ENCODE measurements around the gene OR4D1.
"Not testable (repeated sequence)": the region's sequence is repeated elsewhere in the genome, so short reads cannot be mapped to it uniquely, and the experiment has no call there.

Gene OR4D1

DNA sequence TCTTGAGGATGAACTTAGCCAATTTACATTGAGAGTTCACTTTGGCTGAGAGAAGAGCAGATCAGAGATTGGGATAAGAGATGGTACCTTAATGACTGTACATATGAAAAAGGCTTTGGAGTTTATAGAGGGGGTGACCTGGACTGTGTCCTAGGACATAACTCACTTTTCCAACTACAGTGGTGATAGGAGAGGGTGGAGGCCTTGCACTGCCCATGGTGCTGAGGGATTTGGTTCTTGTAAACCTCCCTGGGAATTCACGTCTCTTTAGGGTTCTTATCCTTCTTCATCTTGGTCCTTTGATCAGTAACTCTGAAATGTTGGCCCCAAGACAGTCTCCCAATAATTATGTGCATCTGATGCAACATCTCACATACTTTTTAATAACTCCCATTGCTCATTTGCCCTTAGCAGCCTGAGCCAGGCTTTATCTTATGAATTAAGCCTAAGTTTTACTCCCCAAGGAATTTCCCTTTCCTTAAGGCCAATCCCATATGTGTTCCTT lies at the start of gene OR4D1:
Gene OR4D1, plus strand, starts transcription at position 455 of the 505 bp plus-strand sequence. CDS start 6,770 bp downstream, outside the sequence.
- Mint-ChIP-seq H3K36me3 (ENCODE audit: low read depth) (peaks cover 8% of the 10 kb centered on the region), H3K27me3 (no peaks in the 10 kb centered on the region), H3K27ac (no peak within 1 kb of the TSS), H3K4me3 (no peak within 1 kb of the TSS), H3K9me3 (peaks cover 18% of the 10 kb centered on the region), H3K4me1 (ENCODE audit: low read depth) (peaks cover 17% of the 10 kb centered on the region)
- no peak for DNase-seq

DNA sequence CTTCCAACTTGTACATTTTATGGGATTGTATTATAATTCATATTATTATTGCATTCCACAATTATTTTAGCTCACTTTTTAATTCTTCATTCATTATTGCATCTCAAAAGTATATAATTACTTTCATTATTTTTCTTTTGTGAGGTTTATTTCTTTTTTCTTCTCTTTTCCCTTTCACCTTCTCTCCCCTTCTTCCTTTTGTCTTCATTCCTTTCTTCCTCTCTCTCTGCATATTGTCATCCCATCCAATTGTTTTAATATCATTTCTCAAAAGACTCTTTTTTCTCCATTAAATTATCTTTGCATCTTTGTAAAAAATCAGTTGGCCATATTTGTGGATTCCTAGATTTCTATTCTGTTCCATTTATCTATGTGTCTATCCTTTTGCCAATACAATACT lies 47.7 kb upstream of the OR4D1 start:
- Mint-ChIP-seq H3K36me3 (ENCODE audit: low read depth) (peaks cover 2% of the 10 kb centered on the region), H3K27ac (no peak overlapping the region), H3K4me3 (no peak overlapping the region), H3K27me3 (no peaks in the 10 kb centered on the region), H3K4me1 (ENCODE audit: low read depth) (peaks cover 4% of the 10 kb centered on the region), H3K9me3 (no peaks in the 10 kb centered on the region)
- DNase-seq = no peak

DNA sequence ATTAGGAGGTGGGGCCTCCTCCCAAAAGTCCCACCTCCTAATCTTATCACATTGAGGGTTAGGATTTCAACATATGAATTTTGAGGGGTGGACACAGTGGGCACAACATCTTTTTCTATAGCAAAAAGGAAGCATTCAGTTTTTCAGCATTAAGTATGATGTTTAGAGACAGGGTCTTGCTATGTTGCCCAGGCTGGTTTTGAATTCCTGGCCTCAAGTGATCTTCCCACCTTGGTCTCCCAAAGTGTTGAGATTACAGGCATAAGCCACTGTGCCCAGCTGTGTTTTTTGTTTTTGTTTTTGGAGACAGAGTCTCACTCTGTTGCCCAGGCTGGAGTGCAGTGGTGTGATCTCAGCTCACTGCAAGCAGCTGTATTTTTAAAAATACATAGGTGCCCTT lies 46.3 kb upstream of the OR4D1 start:
- not testable (repeated sequence) for H3K27me3 Mint-ChIP-seq; H3K4me1 Mint-ChIP-seq (ENCODE audit: low read depth); H3K27ac Mint-ChIP-seq; H3K36me3 Mint-ChIP-seq (ENCODE audit: low read depth); DNase-seq; H3K4me3 Mint-ChIP-seq; H3K9me3 Mint-ChIP-seq

DNA sequence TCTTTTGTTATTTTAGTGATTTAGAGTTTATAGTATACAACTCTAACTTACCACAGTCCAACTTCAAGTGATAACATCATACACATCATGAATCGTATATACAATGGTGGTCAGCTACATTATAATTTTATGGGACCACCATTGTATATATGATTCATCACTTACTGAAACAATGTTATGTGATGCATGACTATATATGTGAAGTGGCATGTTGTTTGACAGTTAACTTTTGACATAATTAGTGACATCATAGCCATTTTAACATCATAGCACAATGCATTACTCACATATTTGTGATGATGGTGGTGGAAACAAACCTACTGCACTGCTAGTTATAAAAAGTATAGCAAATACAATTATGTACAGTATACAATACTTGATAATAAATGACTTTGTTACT lies 43.1 kb upstream of the OR4D1 start:
- DNase-seq = no peak
- H3K4me1 Mint-ChIP-seq (ENCODE audit: low read depth) = no peaks in the 10 kb centered on the region
- no peak overlapping the region for H3K27ac Mint-ChIP-seq
- H3K36me3 Mint-ChIP-seq (ENCODE audit: low read depth) = no peaks in the 10 kb centered on the region
- H3K4me3 Mint-ChIP-seq = no peak overlapping the region
- no peaks in the 10 kb centered on the region for H3K9me3 Mint-ChIP-seq
- no peaks in the 10 kb centered on the region for H3K27me3 Mint-ChIP-seq

DNA sequence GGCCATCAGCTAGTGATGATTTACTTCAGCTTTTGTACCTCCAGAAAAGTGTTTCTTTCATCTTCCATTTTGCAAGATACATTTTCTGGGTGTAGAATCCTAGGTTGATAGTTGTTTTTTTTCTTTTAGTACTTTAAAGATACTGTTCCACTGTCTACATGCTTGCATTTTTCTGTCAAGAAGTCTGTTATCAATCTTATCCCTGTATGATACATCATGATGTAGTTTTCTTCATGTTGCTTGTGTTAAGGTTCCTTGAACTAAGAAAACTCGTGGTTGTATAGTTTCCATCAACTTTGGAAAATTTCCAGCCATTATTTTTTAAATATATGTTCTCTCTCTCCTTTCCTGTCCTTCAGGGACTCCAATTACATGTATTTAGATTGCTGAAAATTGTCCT lies 40.9 kb upstream of the OR4D1 start:
- no peak for DNase-seq
- Mint-ChIP-seq H3K27ac (no peak overlapping the region), H3K9me3 (no peaks in the 10 kb centered on the region), H3K4me3 (no peak overlapping the region), H3K4me1 (ENCODE audit: low read depth) (no peaks in the 10 kb centered on the region), H3K27me3 (no peaks in the 10 kb centered on the region), H3K36me3 (ENCODE audit: low read depth) (no peaks in the 10 kb centered on the region)

DNA sequence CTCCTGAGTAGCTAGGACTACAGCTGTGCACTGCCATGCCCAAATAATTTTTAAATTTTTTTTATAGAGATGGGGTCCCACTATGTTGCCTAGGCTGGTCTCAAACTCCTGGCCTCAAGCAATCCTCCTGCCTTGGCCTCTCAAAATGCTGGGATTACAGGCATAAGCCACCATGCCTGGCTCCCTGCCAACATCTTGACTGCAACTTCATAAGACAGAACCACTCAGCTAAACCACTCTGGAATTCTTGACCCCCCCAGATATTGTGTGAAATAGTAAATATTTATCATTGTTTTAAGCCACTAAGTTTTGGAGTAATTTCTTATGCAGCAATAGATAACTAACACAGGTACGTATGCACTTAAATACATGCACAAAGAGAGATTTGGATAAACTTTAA lies 39.0 kb upstream of the OR4D1 start:
- peaks cover 2% of the 10 kb centered on the region for H3K4me1 Mint-ChIP-seq (ENCODE audit: low read depth)
- no peak for DNase-seq
- H3K9me3 Mint-ChIP-seq = no peaks in the 10 kb centered on the region
- no peaks in the 10 kb centered on the region for H3K36me3 Mint-ChIP-seq (ENCODE audit: low read depth)
- no peak overlapping the region for H3K4me3 Mint-ChIP-seq
- H3K27me3 Mint-ChIP-seq = no peaks in the 10 kb centered on the region
- H3K27ac Mint-ChIP-seq = no peak overlapping the region

DNA sequence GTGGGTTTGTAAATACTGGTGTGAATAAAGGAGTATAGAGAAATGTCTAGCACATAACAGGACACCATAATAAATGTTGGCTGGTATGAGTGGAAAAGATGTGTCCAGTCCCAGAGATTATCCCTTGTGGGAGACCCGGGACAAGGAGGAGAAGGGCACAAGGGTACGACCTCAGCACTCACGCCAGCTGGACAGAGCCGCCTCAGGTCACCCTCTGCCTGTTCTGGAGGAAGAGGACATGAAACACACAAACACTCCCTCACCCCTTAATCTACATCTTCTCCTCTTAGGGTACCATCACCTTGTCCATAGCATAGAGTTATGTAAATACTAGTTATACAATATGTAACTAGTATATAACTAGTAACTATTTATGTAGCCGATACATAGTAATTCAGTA lies 38.2 kb upstream of the OR4D1 start:
- no peak overlapping the region for H3K27ac Mint-ChIP-seq

GRCh38 chr17:58111676-58112075 lies 36.5 kb upstream of the OR4D1 start:
- H3K27me3 Mint-ChIP-seq = no peaks in the 10 kb centered on the region
- no peak overlapping the region for H3K4me3 Mint-ChIP-seq
- H3K36me3 Mint-ChIP-seq (ENCODE audit: low read depth) = no peaks in the 10 kb centered on the region
- DNase-seq = no peak
- peaks cover 2% of the 10 kb centered on the region for H3K4me1 Mint-ChIP-seq (ENCODE audit: low read depth)
- H3K9me3 Mint-ChIP-seq = no peaks in the 10 kb centered on the region
- no peak overlapping the region for H3K27ac Mint-ChIP-seq

More for the DNA sequence above, 38.2 kb upstream of the OR4D1 start:
- H3K36me3 Mint-ChIP-seq (ENCODE audit: low read depth) = no peaks in the 10 kb centered on the region
- H3K9me3 Mint-ChIP-seq = no peaks in the 10 kb centered on the region
- H3K4me3 Mint-ChIP-seq = no peak overlapping the region
- H3K4me1 Mint-ChIP-seq (ENCODE audit: low read depth) = peaks cover 2% of the 10 kb centered on the region
- no peak for DNase-seq
- H3K27me3 Mint-ChIP-seq = no peaks in the 10 kb centered on the region

GRCh38 chr17:58112970-58113631 lies 35.1 kb upstream of the OR4D1 start:
- Mint-ChIP-seq H3K27me3 (peaks cover 3% of the 10 kb centered on the region), H3K36me3 (ENCODE audit: low read depth) (no peaks in the 10 kb centered on the region), H3K4me1 (ENCODE audit: low read depth) (peaks cover 2% of the 10 kb centered on the region), H3K27ac (no peak overlapping the region), H3K9me3 (no peaks in the 10 kb centered on the region), H3K4me3 (no peak overlapping the region)
- peak; percentile 90 for DNase-seq

- no peak overlapping the region for H3K4me3 Mint-ChIP-seq
- no peak for DNase-seq
Observed at GRCh38 chr17:58113947-58114346, 34.2 kb upstream of the OR4D1 start.

GRCh38 chr17:58117382-58117781 lies 30.8 kb upstream of the OR4D1 start:
- no peak for DNase-seq
- no peaks in the 10 kb centered on the region for H3K36me3 Mint-ChIP-seq (ENCODE audit: low read depth)
- H3K4me3 Mint-ChIP-seq = no peak overlapping the region
- H3K9me3 Mint-ChIP-seq = no peaks in the 10 kb centered on the region
- no peak overlapping the region for H3K27ac Mint-ChIP-seq
- peaks cover 14% of the 10 kb centered on the region for H3K27me3 Mint-ChIP-seq
- H3K4me1 Mint-ChIP-seq (ENCODE audit: low read depth) = peaks cover 6% of the 10 kb centered on the region

More at GRCh38 chr17:58113947-58114346, 34.2 kb upstream of the OR4D1 start:
- Mint-ChIP-seq H3K4me1 (ENCODE audit: low read depth) (peaks cover 2% of the 10 kb centered on the region), H3K36me3 (ENCODE audit: low read depth) (no peaks in the 10 kb centered on the region), H3K9me3 (no peaks in the 10 kb centered on the region), H3K27me3 (peaks cover 6% of the 10 kb centered on the region), H3K27ac (no peak overlapping the region)

DNA sequence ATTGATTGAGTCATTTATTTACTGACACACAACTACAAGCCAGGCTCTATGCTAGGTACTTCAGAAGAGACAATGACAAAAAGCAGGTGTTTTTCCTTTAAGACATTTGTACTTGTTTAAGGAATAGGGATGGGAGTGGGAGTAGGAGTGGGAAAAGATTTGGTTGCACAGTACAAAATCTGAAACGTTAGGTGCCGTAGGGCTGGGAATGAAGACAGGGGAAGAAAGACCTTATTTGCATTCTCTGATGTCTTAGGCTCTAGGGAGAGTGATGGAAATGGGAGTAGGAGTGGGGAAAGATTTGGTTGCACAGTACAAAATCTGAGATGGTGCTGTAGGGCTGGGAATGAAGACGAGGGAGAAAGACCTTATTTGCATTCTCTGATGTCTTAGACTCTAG lies 28.7 kb upstream of the OR4D1 start:
- Mint-ChIP-seq H3K4me3 (no peak overlapping the region), H3K9me3 (no peaks in the 10 kb centered on the region), H3K36me3 (ENCODE audit: low read depth) (no peaks in the 10 kb centered on the region), H3K4me1 (ENCODE audit: low read depth) (peaks cover 4% of the 10 kb centered on the region), H3K27me3 (peaks cover 14% of the 10 kb centered on the region), H3K27ac (no peak overlapping the region)
- DNase-seq = no peak

GRCh38 chr17:58120195-58120822 lies 27.9 kb upstream of the OR4D1 start:
- Mint-ChIP-seq H3K27me3 (peaks cover 14% of the 10 kb centered on the region), H3K9me3 (no peaks in the 10 kb centered on the region), H3K36me3 (ENCODE audit: low read depth) (no peaks in the 10 kb centered on the region), H3K27ac (no peak overlapping the region), H3K4me1 (ENCODE audit: low read depth) (peaks cover 4% of the 10 kb centered on the region), H3K4me3 (no peak overlapping the region)
- no peak for DNase-seq

- Mint-ChIP-seq H3K4me1 (ENCODE audit: low read depth) (peaks cover 4% of the 10 kb centered on the region), H3K4me3 (no peak overlapping the region), H3K9me3 (no peaks in the 10 kb centered on the region), H3K27ac (no peak overlapping the region), H3K27me3 (peaks cover 14% of the 10 kb centered on the region), H3K36me3 (ENCODE audit: low read depth) (no peaks in the 10 kb centered on the region)
- no peak for DNase-seq
Observed at GRCh38 chr17:58121925-58122324, 26.3 kb upstream of the OR4D1 start.

DNA sequence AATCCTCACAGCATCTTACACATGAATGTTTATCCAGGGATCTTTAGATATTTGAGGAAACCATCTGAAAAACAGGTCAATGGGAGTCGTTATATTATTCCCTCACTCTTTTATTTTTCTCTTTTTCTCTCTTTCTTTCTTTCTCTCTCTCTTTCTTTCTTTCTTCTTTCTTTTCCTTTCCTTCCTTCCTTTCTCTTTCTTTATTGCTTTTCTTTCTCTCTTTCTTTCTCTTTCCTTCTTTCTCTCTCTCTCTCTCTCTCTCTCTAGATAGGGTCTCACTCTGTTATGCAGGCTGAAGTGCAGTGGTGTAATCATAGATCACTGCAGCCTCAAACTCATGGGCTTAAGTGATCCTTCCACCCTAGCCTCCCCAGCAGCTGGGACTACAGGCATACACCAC lies 20.3 kb upstream of the OR4D1 start:
- H3K9me3 Mint-ChIP-seq = no peaks in the 10 kb centered on the region
- H3K36me3 Mint-ChIP-seq (ENCODE audit: low read depth) = no peaks in the 10 kb centered on the region

More for the DNA sequence above, 20.3 kb upstream of the OR4D1 start:
- Mint-ChIP-seq H3K4me1 (ENCODE audit: low read depth) (no peaks in the 10 kb centered on the region), H3K4me3 (no peak overlapping the region), H3K27ac (no peak overlapping the region), H3K27me3 (no peaks in the 10 kb centered on the region)
- no peak for DNase-seq
